Forelimb muscle (tissue), 1 donor: ENCODE measurements around the gene PIWIL4. TPM values are rescaled to one million over a fixed set of nuclear protein-coding genes. Genes with fewer than 3 reads are reported as not detected.

ENCODE experiments used
- DNase-seq: peaks from one replicate; pipeline ENCODE4 v3.0.0-alpha.2; 2013; ENCODE audit warnings: low read depth
- polyA plus RNA-seq: library from polyadenylated mRNA; unstranded; fragments of 120-200 nt; gene quantifications from one replicate; pipeline ENCODE4 v1.2.1, GENCODE V29; 2013; ENCODE audit not compliant: insufficient read length

Gene PIWIL4
- 4.1 TPM for polyA plus RNA-seq

- DNase-seq, result no peak
These were observed at the start of gene PIWIL4 for GRCh38 chr11:94567181-94567670. Gene PIWIL4 (plus strand): TSS chr11:94567368. CDS start chr11:94567519, 151 bp downstream.

GRCh38 chr11:94518300-94518699 is 48.9 kb upstream of the PIWIL4 start:
- no peak for DNase-seq

- no peak for DNase-seq
These were observed 47.6 kb upstream of the PIWIL4 start for GRCh38 chr11:94519478-94520084.

- no peak for DNase-seq
These were observed 45.5 kb upstream of the PIWIL4 start for GRCh38 chr11:94521684-94522083.

GRCh38 chr11:94524341-94524740 is 42.8 kb upstream of the PIWIL4 start:
- DNase-seq, result no peak

- DNase-seq, result no peak
These were observed 41.4 kb upstream of the PIWIL4 start for GRCh38 chr11:94525546-94526324.

GRCh38 chr11:94526645-94527438 is 40.3 kb upstream of the PIWIL4 start:
- no peak for DNase-seq

GRCh38 chr11:94528551-94528950 is 38.6 kb upstream of the PIWIL4 start:
- no peak for DNase-seq

- no peak for DNase-seq
These were observed 35.0 kb upstream of the PIWIL4 start for GRCh38 chr11:94532211-94532610.

- DNase-seq, result no peak
These were observed 34.0 kb upstream of the PIWIL4 start for GRCh38 chr11:94533206-94533605.

GRCh38 chr11:94533696-94534630 is 33.2 kb upstream of the PIWIL4 start:
- DNase-seq, result no peak

GRCh38 chr11:94536386-94536785 is 30.8 kb upstream of the PIWIL4 start:
- no peak for DNase-seq

GRCh38 chr11:94537031-94537600 is 30.1 kb upstream of the PIWIL4 start:
- DNase-seq, result no peak

- no peak for DNase-seq
These were observed 27.7 kb upstream of the PIWIL4 start for GRCh38 chr11:94539420-94539819.

GRCh38 chr11:94543695-94544645 is 23.2 kb upstream of the PIWIL4 start, which contains the start of gene FUT4:
Gene FUT4 (plus strand): TSS chr11:94543921. CDS start chr11:94544134, 213 bp downstream.
- no peak for DNase-seq

- DNase-seq, result no peak
These were observed 22.4 kb upstream of the PIWIL4 start for GRCh38 chr11:94544646-94545263.

GRCh38 chr11:94545264-94546161 is 21.7 kb upstream of the PIWIL4 start:
- no peak for DNase-seq

- DNase-seq, result no peak
These were observed 21.1 kb upstream of the PIWIL4 start for GRCh38 chr11:94546162-94546470.
